ENCODE data around the gene UVSSA. TPM values are rescaled to one million over a fixed set of nuclear protein-coding genes. Genes with fewer than 3 reads are reported as not detected.

UVSSA gene
- total RNA-seq, 6 experiments from 2014 or later, result 7.7 to 9.0 (median 8.7) TPM

GRCh38 chr4:1416051-1416947 lies 69.3 kb downstream of the UVSSA start:
- peaks cover 18% of the 10 kb centered on the region for H3K27me3 Mint-ChIP-seq (ENCODE audit: insufficient read depth)
- H3K36me3 Mint-ChIP-seq (ENCODE audit: low read depth), result no peaks in the 10 kb centered on the region

GRCh38 chr4:1416948-1417260 lies 69.9 kb downstream of the UVSSA start:
- no peaks in the 10 kb centered on the region for H3K9me3 Mint-ChIP-seq
- no peak for DNase-seq
- H3K4me3 Mint-ChIP-seq, result no peak overlapping the region
- no peak overlapping the region for H3K27ac Mint-ChIP-seq
- peaks cover 21% of the 10 kb centered on the region for H3K27me3 Mint-ChIP-seq (ENCODE audit: insufficient read depth)
- no peaks in the 10 kb centered on the region for H3K36me3 Mint-ChIP-seq (ENCODE audit: low read depth)
- H3K4me1 Mint-ChIP-seq (ENCODE audit: low read depth), result no peaks in the 10 kb centered on the region
- no peak for TF ChIP-seq CTCF (IDR thresholded peaks at IDR 0.05)

More at GRCh38 chr4:1416051-1416947, 69.3 kb downstream of the UVSSA start:
- TF ChIP-seq CTCF (IDR thresholded peaks at IDR 0.05), result no peak
- Mint-ChIP-seq H3K9me3 (no peaks in the 10 kb centered on the region), H3K4me3 (no peak overlapping the region), H3K27ac (no peak overlapping the region), H3K4me1 (ENCODE audit: low read depth) (no peaks in the 10 kb centered on the region)
- no peak for DNase-seq

GRCh38 chr4:1417522-1418390 lies 70.7 kb downstream of the UVSSA start:
- TF ChIP-seq CTCF (IDR thresholded peaks at IDR 0.05), result no peak
- Mint-ChIP-seq H3K4me1 (ENCODE audit: low read depth) (no peaks in the 10 kb centered on the region), H3K27ac (no peak overlapping the region), H3K36me3 (ENCODE audit: low read depth) (no peaks in the 10 kb centered on the region), H3K27me3 (ENCODE audit: insufficient read depth) (peaks cover 22% of the 10 kb centered on the region), H3K9me3 (no peaks in the 10 kb centered on the region), H3K4me3 (no peak overlapping the region)
- no peak for DNase-seq

GRCh38 chr4:1418494-1419285 lies 71.7 kb downstream of the UVSSA start:
- no peak for TF ChIP-seq CTCF (IDR thresholded peaks at IDR 0.05)
- H3K4me3 Mint-ChIP-seq, result no peak overlapping the region
- no peaks in the 10 kb centered on the region for H3K4me1 Mint-ChIP-seq (ENCODE audit: low read depth)
- no peaks in the 10 kb centered on the region for H3K36me3 Mint-ChIP-seq (ENCODE audit: low read depth)
- H3K27ac Mint-ChIP-seq, result no peak overlapping the region
- H3K27me3 Mint-ChIP-seq (ENCODE audit: insufficient read depth), result peaks cover 22% of the 10 kb centered on the region
- DNase-seq, result no peak
- H3K9me3 Mint-ChIP-seq, result no peaks in the 10 kb centered on the region

GRCh38 chr4:1419708-1420107 lies 72.7 kb downstream of the UVSSA start:
- no peak for TF ChIP-seq CTCF (IDR thresholded peaks at IDR 0.05)
- DNase-seq, result no peak
- H3K27me3 Mint-ChIP-seq (ENCODE audit: insufficient read depth), result peaks cover 25% of the 10 kb centered on the region
- no peak overlapping the region for H3K4me3 Mint-ChIP-seq
- H3K27ac Mint-ChIP-seq, result no peak overlapping the region
- no peaks in the 10 kb centered on the region for H3K36me3 Mint-ChIP-seq (ENCODE audit: low read depth)
- no peaks in the 10 kb centered on the region for H3K9me3 Mint-ChIP-seq
- H3K4me1 Mint-ChIP-seq (ENCODE audit: low read depth), result no peaks in the 10 kb centered on the region

Measured in HFFc6 (cell line).